ENCODE measurements around the gene SLC15A1.

SLC15A1 gene

DNA sequence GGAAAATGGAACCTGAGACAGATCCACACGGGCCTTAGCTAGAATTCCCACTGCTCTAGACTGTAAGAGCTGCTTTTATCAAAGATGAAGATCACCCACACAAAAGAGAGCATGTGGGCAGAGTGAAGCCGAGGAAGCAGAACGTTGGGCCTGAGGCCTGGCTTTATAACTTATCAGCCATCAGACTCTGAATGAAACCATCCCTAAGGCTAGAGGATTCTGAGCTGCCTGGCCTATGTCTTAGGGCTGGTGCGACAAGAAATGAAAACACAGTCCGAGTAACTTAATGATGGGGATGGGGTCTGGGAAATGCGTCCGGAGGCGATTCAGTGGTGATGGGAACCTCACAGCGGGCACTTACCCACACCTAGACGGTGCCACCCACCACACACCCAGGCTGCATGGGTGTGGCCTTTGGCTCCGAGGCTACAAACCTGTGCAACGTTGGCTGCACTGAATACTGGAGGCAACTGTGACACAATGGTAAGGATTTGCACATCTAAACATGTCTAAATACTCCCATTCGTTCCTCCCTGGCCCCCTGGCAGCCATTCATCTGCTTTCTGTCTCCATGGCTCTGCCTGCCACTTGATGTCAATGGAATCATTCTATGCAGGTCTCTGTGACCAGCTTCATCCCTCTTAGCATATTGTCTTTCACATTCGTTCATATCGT is 62.0 kb downstream of the SLC15A1 start:
- no peak for FAIRE-seq

DNA sequence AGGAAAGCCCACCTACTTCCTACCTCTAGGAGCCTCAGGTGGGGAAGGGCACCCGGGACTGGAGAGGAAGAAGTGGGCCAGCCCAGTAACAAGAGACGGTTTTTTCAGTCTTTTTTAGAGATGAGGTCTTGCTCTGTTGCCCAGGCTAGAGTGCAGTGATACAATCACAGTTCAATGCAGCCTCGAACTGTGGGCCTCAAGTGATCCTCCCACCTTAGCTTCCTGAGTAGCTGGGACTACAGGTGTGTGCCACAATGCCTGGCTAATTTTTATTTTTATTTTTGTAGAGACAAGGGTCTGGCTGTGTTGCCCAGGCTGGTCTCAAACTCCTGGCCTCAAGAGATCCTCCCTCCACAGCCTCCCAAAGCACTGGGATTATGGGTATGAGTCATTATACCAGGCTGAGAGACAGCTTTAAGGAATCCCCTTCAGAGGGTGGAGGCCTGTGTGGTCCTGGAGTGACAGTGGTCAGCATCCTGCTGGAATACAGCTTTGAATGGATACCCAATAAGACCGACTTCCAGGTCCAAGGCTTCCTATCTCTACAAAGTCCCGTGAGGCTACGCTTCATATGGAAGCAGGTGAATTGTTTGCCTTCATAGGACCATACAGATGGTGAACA is 63.0 kb downstream of the SLC15A1 start:
- no peak for FAIRE-seq

DNA sequence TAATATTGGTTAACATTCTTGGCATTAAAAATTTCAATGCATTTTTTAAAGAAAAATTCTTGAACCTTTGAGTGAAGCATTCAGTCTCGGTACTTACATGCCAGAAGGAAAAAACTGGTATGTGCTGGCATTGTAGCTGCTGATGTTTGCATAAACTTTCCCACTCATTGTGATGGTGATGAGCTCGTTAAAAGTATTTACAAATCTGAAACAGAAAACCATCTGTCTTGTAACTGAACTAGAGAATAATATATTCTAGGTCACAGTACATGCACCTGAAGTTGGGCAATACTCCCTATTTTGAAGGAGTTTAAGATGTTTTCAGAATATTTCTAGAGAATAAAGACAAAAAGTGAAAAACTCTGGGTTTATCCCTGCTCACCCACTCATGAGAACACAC is 64.1 kb downstream of the SLC15A1 start:
- no peak for FAIRE-seq

GRCh38 chr13:98687319-98687718 is 65.2 kb downstream of the SLC15A1 start:
- FAIRE-seq, result no peak

GRCh38 chr13:98686270-98686669 is 66.2 kb downstream of the SLC15A1 start:
- FAIRE-seq, result no peak

GRCh38 chr13:98685146-98685545 is 67.3 kb downstream of the SLC15A1 start:
- FAIRE-seq, result no peak

- FAIRE-seq, result no peak
Measured at GRCh38 chr13:98681049-98681448, 71.4 kb downstream of the SLC15A1 start.

GRCh38 chr13:98678741-98679140 is 73.7 kb downstream of the SLC15A1 start:
- no peak for FAIRE-seq

DNA sequence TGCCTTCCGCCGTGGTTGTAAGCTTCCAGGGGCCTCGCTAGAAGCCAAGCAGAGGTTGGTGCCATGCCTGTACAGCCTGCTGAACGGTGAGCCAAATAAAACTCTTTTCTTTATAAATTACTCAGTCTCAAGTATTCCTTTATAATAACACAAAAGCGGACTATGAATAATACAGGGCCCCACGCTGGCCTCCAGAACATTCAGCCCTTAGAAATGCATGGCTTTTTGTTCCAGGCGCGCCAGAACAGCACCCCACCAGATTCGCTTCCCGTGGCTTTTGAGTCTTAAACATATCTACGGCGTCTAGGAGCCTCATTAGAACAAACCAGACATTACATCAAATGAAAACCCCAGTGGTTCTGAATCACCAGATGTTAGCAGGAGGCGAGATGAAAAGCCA is 75.1 kb downstream of the SLC15A1 start:
- FAIRE-seq, result no peak

- FAIRE-seq, result no peak
Measured at GRCh38 chr13:98676239-98676638, 76.2 kb downstream of the SLC15A1 start.

DNA sequence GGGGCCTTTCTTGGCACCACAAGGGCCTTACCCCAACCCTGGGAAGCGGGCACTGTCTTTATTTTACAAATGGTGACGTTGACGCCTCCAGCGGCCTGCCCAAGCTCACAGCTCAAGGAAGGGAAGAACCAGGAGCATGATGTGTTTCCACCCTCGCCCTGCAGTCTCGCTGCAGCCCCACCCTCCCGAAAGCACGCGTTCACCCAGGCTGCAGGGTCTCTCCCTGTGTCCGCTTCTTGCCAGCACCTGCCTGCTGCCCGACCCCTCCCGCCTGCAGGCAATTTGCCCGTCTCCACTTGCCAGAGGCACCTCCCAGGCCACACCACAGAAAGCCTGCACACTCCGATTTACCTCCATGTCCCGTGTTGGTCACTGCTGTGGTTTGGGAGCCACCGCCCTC is 76.6 kb downstream of the SLC15A1 start:
- no peak for FAIRE-seq

DNA sequence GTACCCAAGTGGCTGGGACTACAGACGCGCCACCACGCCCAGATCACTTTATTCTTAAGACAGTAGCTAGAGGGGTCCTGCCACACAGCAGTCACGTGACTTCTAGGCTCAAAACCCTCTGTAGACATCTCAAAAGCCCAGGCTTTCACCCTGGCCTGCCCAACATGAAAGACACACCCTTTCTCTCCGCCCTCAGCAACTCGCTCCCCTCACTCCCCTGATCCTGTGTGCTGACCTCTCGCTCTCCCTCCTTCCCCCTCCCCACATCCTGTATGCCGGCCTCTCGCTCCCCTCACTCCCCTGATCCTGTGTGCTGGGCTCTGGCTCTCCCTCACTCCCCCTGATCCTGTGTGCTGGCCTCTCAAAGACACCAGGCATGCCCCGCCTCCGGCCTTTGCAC is 77.4 kb downstream of the SLC15A1 start:
- FAIRE-seq, result no peak

- peak; percentile 51 for FAIRE-seq
Measured at GRCh38 chr13:98672947-98673613, 79.4 kb downstream of the SLC15A1 start.

GRCh38 chr13:98668155-98668554 is 84.3 kb downstream of the SLC15A1 start:
- FAIRE-seq, result no peak

DNA sequence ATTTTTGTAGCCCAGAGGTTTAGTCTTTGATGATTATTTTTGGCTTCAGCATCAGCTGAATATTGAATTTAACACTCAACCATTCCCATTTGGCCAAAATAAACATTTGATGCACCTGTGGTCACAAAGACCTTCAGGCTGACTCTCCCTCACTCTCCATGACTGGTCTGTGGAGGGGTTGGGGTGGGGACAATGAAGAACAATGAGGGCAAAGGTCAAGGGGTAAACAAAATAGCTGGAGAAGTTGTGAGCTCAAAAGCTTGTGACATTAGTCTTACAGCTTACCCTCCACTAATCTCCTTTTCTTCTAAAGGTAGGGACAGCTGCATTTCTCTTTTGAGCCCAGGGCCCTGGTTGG is 86.9 kb downstream of the SLC15A1 start:
- FAIRE-seq, result no peak

GRCh38 chr13:98664924-98665637 is 87.4 kb downstream of the SLC15A1 start:
- no peak for FAIRE-seq

DNA sequence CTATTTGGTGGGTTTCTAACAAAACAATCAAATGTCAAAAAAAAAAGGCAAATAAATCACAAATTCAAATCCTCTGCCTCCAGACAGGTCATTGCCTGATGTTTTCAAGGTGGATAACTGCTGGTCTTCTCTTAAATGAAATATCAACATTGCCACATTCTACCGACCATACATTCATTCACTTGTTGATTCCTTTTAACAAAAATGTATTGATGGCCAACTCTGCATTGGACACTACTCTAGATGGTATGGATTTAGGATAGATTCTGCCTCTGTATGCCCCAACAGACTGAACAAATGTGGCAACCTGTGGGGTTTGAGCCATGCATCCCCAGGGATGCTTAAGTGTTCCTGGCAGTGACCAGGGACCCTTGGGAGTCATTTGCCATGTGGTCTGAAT is 88.0 kb downstream of the SLC15A1 start:
- FAIRE-seq, result no peak

DNA sequence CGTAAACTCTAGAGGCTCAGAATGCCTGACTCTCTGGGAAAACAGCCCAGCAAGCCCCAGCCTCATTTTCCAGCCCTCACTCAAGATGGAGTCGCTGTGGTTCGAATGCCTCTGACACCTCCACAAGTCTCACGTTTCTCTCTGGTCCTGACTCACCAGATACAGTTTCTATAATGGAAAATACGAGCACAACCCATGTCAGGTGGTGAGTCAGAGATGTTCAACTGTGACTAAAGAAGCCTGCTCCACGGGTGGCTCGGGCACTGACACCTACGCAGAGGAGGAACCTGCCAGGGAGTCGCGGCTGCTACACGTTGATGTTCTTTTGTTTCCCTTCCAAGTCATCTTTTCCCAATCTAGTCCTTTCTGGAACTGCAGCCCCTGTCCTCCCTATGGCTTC is 88.4 kb downstream of the SLC15A1 start:
- FAIRE-seq, result no peak

DNA sequence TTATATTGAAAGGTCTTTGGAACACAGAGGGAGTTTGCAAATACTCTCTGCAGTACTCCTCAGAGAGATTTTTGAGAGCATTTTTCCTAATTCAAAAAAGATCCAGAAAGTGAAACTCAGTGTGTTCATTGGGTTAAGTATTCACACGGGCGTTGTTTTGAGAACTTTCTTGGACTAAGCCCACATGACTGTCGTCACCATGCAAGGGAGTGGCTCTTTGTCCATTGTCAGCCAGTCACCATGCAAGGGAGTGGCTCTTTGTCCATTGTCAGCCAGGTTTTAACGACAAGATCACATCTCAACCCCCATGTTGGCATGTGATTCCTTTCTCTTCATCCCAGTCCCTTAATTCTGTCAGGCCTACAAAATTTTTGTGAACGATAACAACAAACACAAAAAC is 94.3 kb downstream of the SLC15A1 start:
- peak; percentile 23 for FAIRE-seq

GRCh38 chr13:98657506-98658085 is 94.9 kb downstream of the SLC15A1 start:
- FAIRE-seq, result peak; percentile 94

GRCh38 chr13:98656223-98656622 is 96.2 kb downstream of the SLC15A1 start:
- FAIRE-seq, result no peak

GRCh38 chr13:98653463-98653985 is 98.9 kb downstream of the SLC15A1 start:
- no peak for FAIRE-seq
